Heart left ventricle (tissue), 16 donors: ENCODE results near the gene SPECC1L. TPM values are rescaled to one million over a fixed set of nuclear protein-coding genes. Genes with fewer than 3 reads are reported as not detected.

Experiments
- ATAC-seq, 4 donors: fragments of 200-7000 bp; cut with Tn5 transposase; one replicate each; pipeline ENCODE4 v1.9.1; 2020 to 2022; ENCODE audit warnings: moderate library complexity in 4 of 4, mild to moderate bottlenecking in 3 of 4, moderate number of reproducible peaks in 1 of 4
- DNase-seq, 5 donors: peaks; one replicate each; pipeline ENCODE4 v3.0.0-alpha.2; 2020
- H3K27ac ChIP-seq, 12 donors: fragments of 200-600 bp; sonication (generic) in 4 of 12; one replicate each; pipeline versions ENCODE4 v1.5.0 to v1.8.0; 2016 to 2022; ENCODE audit warnings: mild to moderate bottlenecking in 2 of 12
- H3K27me3 ChIP-seq, 9 donors: fragments of 200-600 bp; sonication (generic) in 2 of 9; one replicate each; pipeline versions ENCODE4 v1.5.1 to v1.8.0; 2016 to 2022; ENCODE audit warnings: mild to moderate bottlenecking in 3 of 9
- H3K36me3 ChIP-seq, 9 donors: fragments of 200-600 bp; sonication (generic) in 2 of 9; one replicate each; pipeline versions ENCODE4 v1.5.0 to v1.8.0; 2018 to 2022; ENCODE audit warnings: mild to moderate bottlenecking in 2 of 9
- H3K4me1 ChIP-seq, 12 donors: fragments of 200-600 bp; sonication (generic) in 4 of 12; one replicate each; pipeline versions ENCODE4 v1.5.0 to v1.8.0; 2016 to 2022; ENCODE audit warnings: mild to moderate bottlenecking in 3 of 12
- H3K4me3 ChIP-seq, 12 donors: fragments of 200-600 bp; sonication (generic) in 4 of 12; one replicate each; pipeline versions ENCODE4 v1.5.0 to v1.8.0; 2017 to 2022; ENCODE audit warnings: mild to moderate bottlenecking in 9 of 12, moderate library complexity in 4 of 12
- H3K9me3 ChIP-seq, 12 donors: fragments of 200-600 bp; sonication (generic) in 4 of 12; one replicate each; pipeline versions ENCODE4 v1.5.0 to v1.8.0; 2016 to 2022; ENCODE audit warnings: mild to moderate bottlenecking in 1 of 12
- CTCF ChIP-seq, 12 donors: fragments of 200-600 bp; sonication (generic) in 4 of 12; IDR thresholded peaks; one replicate each; pipeline versions ENCODE4 v1.5.0 to v1.8.0; 2018 to 2022; ENCODE audit warnings: antibody characterized with exemption in 12 of 12, mild to moderate bottlenecking in 5 of 12
- POLR2A ChIP-seq, 2 donors: fragments of 450-650 bp; IDR thresholded peaks; one replicate each; pipeline ENCODE4 v1.6.1; 2017; ENCODE audit warnings: antibody characterized with exemption in 2 of 2, mild to moderate bottlenecking in 2 of 2, moderate library complexity in 2 of 2
- WGBS, 4 donors: extraction: QIAGEN DNeasy Blood & Tissue Kit in 2 of 4; methylation state at CpG; one replicate each; pipeline versions ENCODE4 v1.1.5 to v1.1.7; 2013 to 2018; 5-methylcytosine and 5-hydroxymethylcytosine counted together
- intact Hi-C, 10 donors: fragments of 100-400 bp; cut with DNase I; formaldehyde crosslinking; loops; one replicate each; pipeline versions ENCODE4 v1.11.1 to v1.14.2; 2022
- polyA plus RNA-seq, 2 donors: library from polyadenylated mRNA; stranded (reverse); fragments of 200-250 nt; gene quantifications; one replicate each; pipeline ENCODE4 v1.2.3, GENCODE V29; 2013
- total RNA-seq, 9 donors: library from RNA; depleted of rRNA in 2 of 9; stranded (reverse); fragments of >200 nt in 2 of 9; fragmentation: NEBNext Ultra II Directional in 3 of 9; extraction: Animal tissue kit (Norgen Biotek cat#: 25700) in 3 of 9; gene quantifications; one replicate each; pipeline versions ENCODE4 v1.1.0 to v1.2.4, GENCODE V29; 2016 to 2023
- donor health status: ischemic (EF 13 %, LVEDD 7.1; RV severe dilation, severe dysfunction).
- donor health status: healthy with polysubstance abuse.
- donor health status: DM: no; HTN: yes; CAD: no.
- donor health status: DM: no; HTN: no; CAD: no.
- donor health status: ischemic (EF 25% LVEDD 6.9; RV normal size, moderate dysfunction).
- donor health status: ischemic (EF 25% LVEDD 5.7; RV mildly dilated, moderate dysfunction).
- donor health status: healthy.
- donor health status: DM: yes; HTN: yes; CAD: no.
- donor health status: ischemic (EF 35%, LVEDD 5.7; RV mildly dilated, moderate dysfunction).
- donor health status: nonischemic (EF 11% LVEDD 7.7; RV severe dilation, severe dysfunction).
- donor health status: DM: yes; HTN: yes; CAD: no.
- donor health status: PGD.
- donor health status: ischemic (EF 29% LVEDD 5.4; RV normal size, mild dysfunction).
- donor health status: nonischemic (EF 23%, LVEDD 6.1; RV moderate dilation, normal function).

The SPECC1L gene
- total and polyA plus RNA-seq, 11 donors: 9.8 to 65.3 (median 38.9) TPM

- WGBS, 4 donors: 94 to 97% (median 94%) methylated on average over 15 of the region's 15 CpGs
- Histone ChIP-seq H3K27me3 (no peaks in the 10 kb centered on the region), H3K9me3 (no peaks in the 10 kb centered on the region), H3K36me3 (peaks cover 0 to 27% (median 2%) of the 10 kb centered on the region in 9 donors), H3K27ac (no peak overlapping the region), H3K4me3 (no peak overlapping the region), H3K4me1 (peaks cover 0 to 10% (median 0%) of the 10 kb centered on the region in 12 donors)
- DNase-seq: peak in 1 of 5 donors; percentile 43
- ATAC-seq: no peak
- TF ChIP-seq CTCF (IDR thresholded peaks at IDR 0.05) (no peak), POLR2A (IDR thresholded peaks at IDR 0.05) (no peak)
- intact Hi-C loops: no loop called here
Observed at GRCh38 chr22:24232725-24233124, 37.9 kb upstream of the SPECC1L start.

GRCh38 chr22:24233235-24233634 lies 37.4 kb upstream of the SPECC1L start:
- TF ChIP-seq CTCF (IDR thresholded peaks at IDR 0.05): no peak
- no peak for TF ChIP-seq POLR2A (IDR thresholded peaks at IDR 0.05)
- DNase-seq: peak in 1 of 5 donors; percentile 46
- no peaks in the 10 kb centered on the region for H3K27me3 ChIP-seq
- peaks cover 0 to 24% (median 0%) of the 10 kb centered on the region in 9 donors for H3K36me3 ChIP-seq
- intact Hi-C loops: no loop called here
- no peak overlapping the region for H3K27ac ChIP-seq
- H3K4me1 ChIP-seq: peaks cover 0 to 10% (median 0%) of the 10 kb centered on the region in 12 donors
- 95 to 100% (median 97%) methylated on average over 3 to 13 of the region's 13 CpGs for WGBS, 4 donors
- H3K4me3 ChIP-seq: no peak overlapping the region
- no peaks in the 10 kb centered on the region for H3K9me3 ChIP-seq
- peak in 2 of 4 donors; percentile 13 to 31 for ATAC-seq

- H3K9me3 ChIP-seq: no peaks in the 10 kb centered on the region
- H3K27ac ChIP-seq: no peak overlapping the region
- 89 to 97% (median 94%) methylated on average over 12 to 14 of the region's 14 CpGs for WGBS, 4 donors
- no peaks in the 10 kb centered on the region for H3K27me3 ChIP-seq
- H3K4me1 ChIP-seq: peaks cover 0 to 10% (median 0%) of the 10 kb centered on the region in 12 donors
- DNase-seq: peak in 1 of 5 donors; percentile 46
- intact Hi-C loops: no loop called here
- H3K4me3 ChIP-seq: no peak overlapping the region
- TF ChIP-seq CTCF (IDR thresholded peaks at IDR 0.05) (no peak), POLR2A (IDR thresholded peaks at IDR 0.05) (no peak)
- H3K36me3 ChIP-seq: peaks cover 0 to 18% (median 0%) of the 10 kb centered on the region in 9 donors
- ATAC-seq: no peak
Observed at GRCh38 chr22:24233816-24234215, 36.8 kb upstream of the SPECC1L start.

GRCh38 chr22:24235315-24235714 lies 35.3 kb upstream of the SPECC1L start:
- WGBS, 4 donors: 91 to 96% (median 95%) methylated on average over 4 of the region's 4 CpGs

More at GRCh38 chr22:24235315-24235714, 35.3 kb upstream of the SPECC1L start:
- peaks cover 0 to 13% (median 2%) of the 10 kb centered on the region in 12 donors for H3K4me1 ChIP-seq
- peaks cover 0 to 16% (median 0%) of the 10 kb centered on the region in 9 donors for H3K36me3 ChIP-seq
- no peak for TF ChIP-seq POLR2A (IDR thresholded peaks at IDR 0.05)
- TF ChIP-seq CTCF (IDR thresholded peaks at IDR 0.05): no peak
- H3K27me3 ChIP-seq: no peaks in the 10 kb centered on the region
- H3K4me3 ChIP-seq: no peak overlapping the region
- H3K27ac ChIP-seq: no peak overlapping the region
- intact Hi-C loops: no loop called here
- peak in 1 of 5 donors; percentile 33 for DNase-seq
- ATAC-seq: no peak
- H3K9me3 ChIP-seq: no peaks in the 10 kb centered on the region
